ENCODE results near the gene PAX7.

GRCh38 chr1:18676332-18676781 lies 45.7 kb downstream of the PAX7 start:
- TF ChIP-seq CTCF (IDR thresholded peaks at IDR 0.05) (no peak), EP300 (IDR thresholded peaks at IDR 0.05) (no peak)
